Measurements from ENCODE around the gene HUNK.

- TF ChIP-seq CTCF (IDR thresholded peaks at IDR 0.05): no peak
- TF ChIP-seq POLR2A (IDR thresholded peaks at IDR 0.05): no peak
These were observed 23.2 kb downstream of the HUNK start for GRCh38 chr21:31896019-31896418.

Measured in adrenal gland (tissue), 5 donors.